SU-DHL-6 (cell line): ENCODE data around the gene COP1.
A peak's percentile ranks its signal among the peaks of the same experiment; 100 is the strongest.

Source experiments
- H2AFZ ChIP-seq: fragments of 200-600 bp; sonication (generic); 2 replicates; pipeline ENCODE4 v1.6.1; 2014; ENCODE audit warnings: low read depth, mild to moderate bottlenecking, moderate library complexity, mixed read lengths, antibody characterized with exemption, low read length; ENCODE audit not compliant: severe bottlenecking
- H3F3A ChIP-seq: fragments of 200-600 bp; shearing (Covaris generic); 2 replicates; pipeline ENCODE4 v1.6.0; 2016; ENCODE audit warnings: antibody characterized with exemption, mild to moderate bottlenecking; ENCODE audit not compliant: insufficient read depth
- H3K27ac ChIP-seq: fragments of 200-600 bp; sonication (generic); 2 replicates; pipeline ENCODE4 v1.5.1; 2016; ENCODE audit warnings: low read depth, mild to moderate bottlenecking, low read length, moderate library complexity, mixed read lengths
- H3K27me3 ChIP-seq: fragments of 200-600 bp; sonication (generic), shearing (Covaris generic); 2 replicates; pipeline ENCODE4 v1.6.0; 2014; ENCODE audit warnings: mild to moderate bottlenecking, low read length
- H3K36me3 ChIP-seq: fragments of 200-600 bp; sonication (generic); 2 replicates; pipeline ENCODE4 v1.6.1; 2014; ENCODE audit warnings: mild to moderate bottlenecking, low read length, mixed read lengths
- H3K4me2 ChIP-seq: fragments of 300-600, 200-600 bp; shearing (Covaris generic), sonication (generic); 2 replicates; pipeline ENCODE4 v1.6.0; 2014; ENCODE audit warnings: low read length, low read depth, mild to moderate bottlenecking; ENCODE audit not compliant: poor library complexity, severe bottlenecking
- H3K4me3 ChIP-seq: fragments of 200-600 bp; sonication (generic); 2 replicates; pipeline ENCODE4 v1.5.1; 2014; ENCODE audit warnings: antibody characterized with exemption, low read length, mild to moderate bottlenecking, mixed read lengths; ENCODE audit not compliant: insufficient read depth, poor library complexity, severe bottlenecking
- H3K79me2 ChIP-seq: fragments of 200-600 bp; sonication (generic); 2 replicates; pipeline ENCODE4 v1.6.1; 2014; ENCODE audit warnings: mild to moderate bottlenecking, low read length, moderate library complexity; ENCODE audit not compliant: insufficient read depth
- H3K9ac ChIP-seq: fragments of 200-600 bp; sonication (generic); 2 replicates; pipeline ENCODE4 v1.7.0; 2014; ENCODE audit warnings: mild to moderate bottlenecking, low read length
- H3K9me2 ChIP-seq: fragments of 200-600 bp; sonication (generic); replicated peaks from 2 replicates; pipeline ENCODE4 v1.6.1; 2014; ENCODE audit warnings: low read length; ENCODE audit not compliant: insufficient read depth
- H3K9me3 ChIP-seq: fragments of 200-600 bp; sonication (generic); 2 replicates; pipeline ENCODE4 v1.6.1; 2014; ENCODE audit warnings: low read length, mixed read lengths; ENCODE audit not compliant: insufficient read depth
- H4K20me1 ChIP-seq: fragments of 200-600 bp; sonication (generic); 2 replicates; pipeline ENCODE4 v1.6.1; 2014; ENCODE audit warnings: low read depth, mild to moderate bottlenecking, antibody characterized with exemption, low read length, moderate library complexity, mixed read lengths
- CTCF ChIP-seq: fragments of 200-600 bp; sonication (generic); IDR thresholded peaks from one replicate; pipeline ENCODE4 v1.5.1; 2017; ENCODE audit warnings: antibody characterized with exemption, mild to moderate bottlenecking, low read length, moderate library complexity; ENCODE audit not compliant: insufficient read depth, poor library complexity, severe bottlenecking
- EZH2phosphoT487 ChIP-seq: fragments of 200-600 bp; sonication (generic), shearing (Covaris generic); conservative IDR thresholded peaks from 2 replicates; pipeline ENCODE4 v1.6.1; 2018; ENCODE audit warnings: mild to moderate bottlenecking, antibody characterized with exemption, low read length, moderate library complexity, mixed read lengths

COP1 gene

GRCh38 chr1:176198413-176198812 lies 8.7 kb downstream of the COP1 start:
- Histone ChIP-seq H3K9me3 (no peaks in the 10 kb centered on the region), H3K79me2 (peaks cover 100% of the 10 kb centered on the region), H2AFZ (no peak overlapping the region), H3K4me3 (no peak overlapping the region), H3K4me2 (peak overlapping the region; percentile 9), H3K36me3 (peaks cover 8% of the 10 kb centered on the region), H3K27me3 (no peaks in the 10 kb centered on the region), H3K27ac (no peak overlapping the region), H3K9me2 (no peaks in the 10 kb centered on the region), H3F3A (peaks cover 23% of the 10 kb centered on the region), H3K9ac (no peak overlapping the region), H4K20me1 (peaks cover 13% of the 10 kb centered on the region)
- no peak for TF ChIP-seq EZH2phosphoT487
- no peak for TF ChIP-seq CTCF

- H3K79me2 ChIP-seq: peaks cover 100% of the 10 kb centered on the region
- no peaks in the 10 kb centered on the region for H3K9me3 ChIP-seq
- H3K27me3 ChIP-seq: no peaks in the 10 kb centered on the region
- H3F3A ChIP-seq: peaks cover 19% of the 10 kb centered on the region
- H4K20me1 ChIP-seq: peaks cover 23% of the 10 kb centered on the region; the same call in 1 of the 2 replicates
- H3K9me2 ChIP-seq: no peaks in the 10 kb centered on the region
- H3K9ac ChIP-seq: no peak overlapping the region
- TF ChIP-seq CTCF (no peak), EZH2phosphoT487 (no peak)
- H3K4me3 ChIP-seq: no peak overlapping the region
- no peak overlapping the region for H3K27ac ChIP-seq
- peak overlapping the region; percentile 8 for H3K4me2 ChIP-seq
- H2AFZ ChIP-seq: no peak overlapping the region
- peaks cover 8% of the 10 kb centered on the region for H3K36me3 ChIP-seq
Measured at GRCh38 chr1:176196728-176197127, 10.4 kb downstream of the COP1 start.

- no peaks in the 10 kb centered on the region for H3K9me3 ChIP-seq
- no peaks in the 10 kb centered on the region for H3K9me2 ChIP-seq
- H3K36me3 ChIP-seq: peaks cover 8% of the 10 kb centered on the region
- peaks cover 32% of the 10 kb centered on the region; the same call in 1 of the 2 replicates for H4K20me1 ChIP-seq
- peaks cover 100% of the 10 kb centered on the region for H3K79me2 ChIP-seq
- H2AFZ ChIP-seq: no peak overlapping the region
- no peak overlapping the region for H3K4me2 ChIP-seq
- H3K9ac ChIP-seq: no peak overlapping the region
- H3K4me3 ChIP-seq: no peak overlapping the region
- no peaks in the 10 kb centered on the region for H3K27me3 ChIP-seq
- no peak for TF ChIP-seq EZH2phosphoT487
- no peak for TF ChIP-seq CTCF
- H3K27ac ChIP-seq: no peak overlapping the region
- peaks cover 13% of the 10 kb centered on the region for H3F3A ChIP-seq
Measured at GRCh38 chr1:176195547-176195946, 11.5 kb downstream of the COP1 start.
